Activated T-cell treated with anti-CD3 and anti-CD28 coated beads for 48 hours (primary cell): ENCODE data around the gene KARS1.

Experiments
- DNase-seq: peaks from one replicate; pipeline ENCODE4 v3.0.0-alpha.2; 2020; ENCODE audit warnings: low read depth

The KARS1 gene

GRCh38 chr16:75579281-75579834 is 68.1 kb downstream of the KARS1 start:
- no peak for DNase-seq

GRCh38 chr16:75578725-75579124 is 68.7 kb downstream of the KARS1 start:
- no peak for DNase-seq

GRCh38 chr16:75578212-75578611 is 69.3 kb downstream of the KARS1 start:
- no peak for DNase-seq
